H1 (cell line): ENCODE data around the gene TMPRSS13. TPM values are rescaled to one million over a fixed set of nuclear protein-coding genes. Genes with fewer than 3 reads are reported as not detected.

Experiments used
- CTCF ChIA-PET: fragments of 300-600 bp; sonication (Branson Sonifier 250); formaldehyde crosslinking; loops from one replicate; lab custom pipeline; 2021; ENCODE audit not compliant: partially characterized antibody; lab: Charles Lee
- POLR2A ChIA-PET: fragments of 300-600 bp; sonication (Branson Sonifier 250); formaldehyde crosslinking; loops from one replicate; lab custom pipeline; 2021; ENCODE audit warnings: inconsistent platforms; ENCODE audit not compliant: partially characterized antibody; lab: Charles Lee
- DNase-seq, 2 experiments: peaks; one replicate each; pipeline versions ENCODE4 v3.0.0 to v3.0.0-alpha.2; 2010 to 2022; ENCODE audit warnings: low spot score in 2 of 2, low read depth in 1 of 2, mixed read lengths in 1 of 2
- FAIRE-seq: peaks from 2 replicates; lab custom pipeline; 2011; peaks lifted over from hg19 to GRCh38; lab: Jason Lieb, UNC
- H2AFZ ChIP-seq: 2 replicates; pipeline ENCODE4 v1.8.1; 2012; ENCODE audit warnings: low read length, inconsistent platforms
- H2AK5ac ChIP-seq: 2 replicates; pipeline ENCODE4 v1.6.1; 2013; ENCODE audit warnings: low read depth, low read length
- H2BK120ac ChIP-seq: replicated peaks from 2 replicates; pipeline ENCODE3; 2013; ENCODE audit warnings: low read depth, low read length, inconsistent platforms
- H2BK12ac ChIP-seq: 2 replicates; pipeline ENCODE4 v1.6.1; 2013; ENCODE audit warnings: low read depth, low read length
- H2BK15ac ChIP-seq: 2 replicates; pipeline ENCODE4 v1.6.1; 2013; ENCODE audit warnings: low read length
- H2BK20ac ChIP-seq: 2 replicates; pipeline ENCODE4 v1.6.1; 2013; ENCODE audit warnings: low read length
- H2BK5ac ChIP-seq: 2 replicates; pipeline ENCODE4 v1.6.1; 2013; ENCODE audit warnings: low read depth, low read length
- H3K14ac ChIP-seq: 2 replicates; pipeline ENCODE4 v1.6.1; 2013; ENCODE audit warnings: inconsistent platforms; ENCODE audit not compliant: insufficient read length
- H3K18ac ChIP-seq: 2 replicates; pipeline ENCODE4 v1.6.1; 2013; ENCODE audit warnings: low read length; ENCODE audit errors: extremely low read depth
- H3K23ac ChIP-seq: 2 replicates; pipeline ENCODE4 v1.6.1; 2013; ENCODE audit warnings: inconsistent platforms; ENCODE audit not compliant: insufficient read length
- H3K23me2 ChIP-seq: 2 replicates; pipeline ENCODE4 v1.6.1; 2013; ENCODE audit warnings: low read depth, low read length
- H3K27ac ChIP-seq: 2 replicates; pipeline ENCODE4 v1.6.1; 2011; ENCODE audit warnings: low read depth, low read length, inconsistent platforms
- H3K27me3 ChIP-seq, 4 experiments: replicated peaks in 1 of 4; 1 replicate in 1 of 4; 2 replicates in 3 of 4; pipeline versions ENCODE4 v1.6.1 to v1.8.1; 2011 to 2013; ENCODE audit warnings: low read length in 3 of 4, mild to moderate bottlenecking in 3 of 4, inconsistent platforms in 2 of 4, mixed read lengths in 2 of 4, moderate library complexity in 1 of 4; ENCODE audit not compliant: control insufficient read depth in 3 of 4, insufficient read depth in 3 of 4; ENCODE audit errors: extremely low read depth in 1 of 4
- H3K36me3 ChIP-seq, 4 experiments: 2 replicates each; pipeline versions ENCODE4 v1.6.1 to v1.8.1; 2011 to 2013; ENCODE audit warnings: mild to moderate bottlenecking in 4 of 4, low read length in 3 of 4, moderate library complexity in 2 of 4, control low read depth in 1 of 4, inconsistent platforms in 1 of 4; ENCODE audit not compliant: insufficient read depth in 4 of 4, control insufficient read depth in 2 of 4
- H3K4ac ChIP-seq: replicated peaks from 2 replicates; pipeline ENCODE3; 2013; ENCODE audit warnings: low read length, low read depth, mixed read lengths, inconsistent platforms; ENCODE audit not compliant: insufficient read length
- H3K4me1 ChIP-seq, 4 experiments: replicated peaks in 1 of 4; 1 replicate in 1 of 4; 2 replicates in 3 of 4; pipeline versions ENCODE4 v1.6.1 to v1.8.1; 2011 to 2013; ENCODE audit warnings: low read length in 3 of 4, inconsistent platforms in 2 of 4, mixed read lengths in 1 of 4; ENCODE audit not compliant: insufficient read depth in 4 of 4, control insufficient read depth in 3 of 4
- H3K4me2 ChIP-seq, 2 experiments: 2 replicates each; pipeline versions ENCODE4 v1.6.1 to v1.8.1; 2011 to 2013; ENCODE audit warnings: low read depth in 2 of 2, low read length in 2 of 2, control low read depth in 1 of 2, inconsistent platforms in 1 of 2, mild to moderate bottlenecking in 1 of 2; ENCODE audit not compliant: insufficient read depth in 1 of 2
- H3K4me3 ChIP-seq, 4 experiments: fragments of 200-600, 300-600 bp in 1 of 4; sonication (generic), shearing (Covaris generic), sonication (Bioruptor Twin) in 1 of 4; 2 replicates each; pipeline versions ENCODE4 v1.5.1 to v1.8.1; 2011 to 2016; ENCODE audit warnings: low read length in 4 of 4, low read depth in 3 of 4, control low read depth in 2 of 4, inconsistent platforms in 2 of 4, mild to moderate bottlenecking in 2 of 4, mixed read lengths in 1 of 4, moderate library complexity in 1 of 4; ENCODE audit not compliant: insufficient read depth in 2 of 4; ENCODE audit errors: extremely low read depth in 1 of 4
- H3K56ac ChIP-seq: replicated peaks from 2 replicates; pipeline ENCODE3; 2013; ENCODE audit warnings: low read depth, mild to moderate bottlenecking, mixed read lengths, low read length, inconsistent platforms; ENCODE audit not compliant: insufficient read length
- H3K79me1 ChIP-seq: 2 replicates; pipeline ENCODE4 v1.6.1; 2013; ENCODE audit warnings: low read depth, low read length, control low read depth
- H3K79me2 ChIP-seq, 2 experiments: 2 replicates each; pipeline versions ENCODE4 v1.6.1 to v1.8.1; 2012 to 2013; ENCODE audit warnings: low read length in 2 of 2, mild to moderate bottlenecking in 2 of 2, inconsistent platforms in 1 of 2; ENCODE audit not compliant: insufficient read depth in 2 of 2, control insufficient read depth in 1 of 2
- H3K9ac ChIP-seq, 4 experiments: replicated peaks in 1 of 4; 1 replicate in 1 of 4; 2 replicates in 3 of 4; pipeline versions ENCODE4 v1.6.1 to v1.8.1; 2011 to 2013; ENCODE audit warnings: low read depth in 3 of 4, low read length in 3 of 4, control low read depth in 2 of 4, mild to moderate bottlenecking in 2 of 4, moderate library complexity in 2 of 4, inconsistent platforms in 1 of 4; ENCODE audit errors: extremely low read depth in 1 of 4
- H3K9me3 ChIP-seq, 2 experiments: 2 replicates each; pipeline versions ENCODE4 v1.6.1 to v1.8.1; 2012 to 2013; ENCODE audit warnings: mild to moderate bottlenecking in 2 of 2, moderate library complexity in 2 of 2, control low read depth in 1 of 2, inconsistent platforms in 1 of 2, low read depth in 1 of 2, low read length in 1 of 2, mixed read lengths in 1 of 2; ENCODE audit not compliant: insufficient read depth in 2 of 2
- H4K20me1 ChIP-seq, 2 experiments: replicated peaks in 1 of 2; 2 replicates each; pipeline versions ENCODE3 to v1.8.1; 2011 to 2013; ENCODE audit warnings: inconsistent platforms in 2 of 2, low read length in 2 of 2, mild to moderate bottlenecking in 1 of 2; ENCODE audit not compliant: insufficient read depth in 2 of 2, control insufficient read depth in 1 of 2
- H4K5ac ChIP-seq: 2 replicates; pipeline ENCODE4 v1.6.1; 2013; ENCODE audit warnings: low read length, low read depth, mixed read lengths, inconsistent platforms; ENCODE audit not compliant: insufficient read length
- H4K8ac ChIP-seq: 2 replicates; pipeline ENCODE4 v1.8.0; 2013; ENCODE audit warnings: mild to moderate bottlenecking, moderate library complexity, low read length, inconsistent platforms; ENCODE audit not compliant: insufficient read depth; ENCODE audit errors: extremely low read depth
- H4K91ac ChIP-seq: replicated peaks from 2 replicates; pipeline ENCODE3; 2013; ENCODE audit warnings: low read length, mixed read lengths, inconsistent platforms; ENCODE audit not compliant: insufficient read length
- JUND ChIP-seq: IDR thresholded peaks from 2 replicates; pipeline ENCODE4 v1.6.1; 2011; ENCODE audit warnings: mild to moderate bottlenecking, improper control_type of control experiment, low read length
- WGBS, 2 experiments: shearing (Covaris generic) in 1 of 2; methylation state at CpG; one replicate each; pipeline versions ENCODE4 v1.1.6 to v1.1.7; 2013 to 2015; ENCODE audit warnings: low lambda C conversion rate in 2 of 2, mixed read lengths in 2 of 2, inconsistent platforms in 1 of 2, low coverage in 1 of 2, missing lambda C conversion rate in 1 of 2; ENCODE audit not compliant: insufficient replicate concordance in 2 of 2, insufficient coverage in 1 of 2, insufficient read length in 1 of 2; ENCODE audit errors: extremely low coverage in 1 of 2, missing lambda C conversion rate in 1 of 2; 5-methylcytosine and 5-hydroxymethylcytosine counted together
- polyA plus RNA-seq, 7 experiments: library from polyadenylated mRNA; depleted of rRNA in 3 of 7; stranded (reverse) in 5 of 7; unstranded in 2 of 7; fragments of >200 nt in 5 of 7; fragments of 200-250 nt in 2 of 7; gene quantifications; 1 replicate in 5 of 7; 2 replicates in 1 of 7; 4 replicates in 1 of 7; pipeline versions ENCODE4 v1.2.1 to v1.2.3, GENCODE V29; 2011 to 2013; ENCODE audit warnings: missing spikeins in 2 of 7, mixed read lengths in 2 of 7
- total RNA-seq: library from RNA; stranded (reverse); fragmentation: NEBNext Ultra II Directional; extraction: Animal tissue kit (Norgen Biotek cat#: 25700); gene quantifications from 2 replicates; pipeline ENCODE4 v1.2.1, GENCODE V29; 2021
- TF ChIP-seq, protein P1 (sequence below): IDR thresholded peaks from 2 replicates; pipeline ENCODE4 v1.6.1; 2011; ENCODE audit warnings: low read depth, mild to moderate bottlenecking, low read length; ENCODE audit not compliant: insufficient read depth

TMPRSS13 gene
- total and polyA plus RNA-seq, 2 of the 8 experiments (the other 6 are each of a cell fraction or from before 2014, with no cell fraction given): 0.61 to 0.79 TPM

DNA sequence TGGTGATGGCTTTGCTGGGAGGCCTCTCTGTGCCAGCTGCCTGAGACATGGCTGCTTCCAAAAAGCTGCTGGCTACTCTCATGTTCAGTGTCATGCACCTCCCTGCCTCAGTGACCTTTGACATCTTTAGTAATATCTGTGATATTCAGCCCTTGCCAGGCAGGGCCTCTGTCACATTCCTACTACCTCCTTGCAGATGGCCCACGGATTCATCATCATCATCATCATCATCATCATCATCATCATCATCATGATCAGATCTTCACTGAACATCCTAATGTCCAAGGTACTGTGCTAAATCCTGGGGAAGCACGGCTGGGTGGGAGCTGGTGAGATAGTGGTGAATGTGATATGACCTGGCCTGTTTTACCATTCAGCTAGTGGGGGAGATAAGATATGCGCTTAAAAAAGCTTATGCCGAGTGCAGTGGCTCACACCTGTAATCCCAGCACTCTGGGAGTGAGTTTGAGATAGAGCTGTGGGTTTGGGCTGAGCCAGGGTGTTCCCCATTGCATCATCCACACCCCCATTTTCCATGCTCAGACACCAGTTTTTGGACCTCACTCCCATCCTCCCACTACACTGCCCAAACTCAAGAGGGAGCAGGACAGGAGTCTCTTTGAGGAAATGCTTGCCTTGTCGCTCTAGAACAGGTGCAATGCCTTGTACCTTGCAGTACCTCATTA, 17.1 kb upstream of the TMPRSS13 start:
- Histone ChIP-seq H3K36me3 (no peaks in the 10 kb centered on the region), H2AK5ac (no peak overlapping the region), H3K23ac (no peak overlapping the region), H3K14ac (no peak overlapping the region), H3K79me2 (no peaks in the 10 kb centered on the region), H2BK5ac (no peak overlapping the region), H4K8ac (no peak overlapping the region), H3K56ac (no peak overlapping the region), H4K20me1 (no peaks in the 10 kb centered on the region), H2AFZ (no peak overlapping the region), H2BK15ac (no peak overlapping the region; the same call in 1 of the 2 replicates), H3K4ac (no peak overlapping the region), H2BK12ac (0 out of 2 replicates have a peak overlapping the region, but pooled peaks have one; percentile 28), H3K27me3 (no peaks in the 10 kb centered on the region), H3K4me3 (no peak overlapping the region), H3K9me3 (no peaks in the 10 kb centered on the region), H2BK20ac (no peak overlapping the region), H3K79me1 (no peaks in the 10 kb centered on the region), H4K5ac (no peak overlapping the region), H2BK120ac (no peak overlapping the region), H3K23me2 (no peaks in the 10 kb centered on the region), H3K27ac (no peak overlapping the region), H4K91ac (no peak overlapping the region), H3K4me2 (no peak overlapping the region), H3K4me1 (0 out of 7 replicates have a peak, but pooled peaks cover 0 to 2% (median 0%) of the 10 kb centered on the region in 4 experiments), H3K18ac (no peak overlapping the region), H3K9ac (no peak overlapping the region)
- no peak for FAIRE-seq
- 79% methylated on average over 5 of the region's 5 CpGs; no CpG with 5 or more reads in 1 of the 2 experiments for WGBS, 2 experiments
- DNase-seq: no peak
- ChIA-PET CTCF (interaction anchor here (0.6 to 12.4 kb wide), 81 partner anchors 7 to 886 kb away, joined by 3 to 173 read pairs (median 5); partner anchors contain the start of genes FXYD2, FXYD6, TMPRSS13 and TMPRSS4), POLR2A (interaction anchor here (0.6 to 1.3 kb wide), 4 partner anchors 15 to 123 kb away, joined by 3 to 4 read pairs (median 3); partner anchors contain the start of gene FXYD6)
- TF ChIP-seq JUND: no peak
- TF ChIP-seq, protein P1, sequence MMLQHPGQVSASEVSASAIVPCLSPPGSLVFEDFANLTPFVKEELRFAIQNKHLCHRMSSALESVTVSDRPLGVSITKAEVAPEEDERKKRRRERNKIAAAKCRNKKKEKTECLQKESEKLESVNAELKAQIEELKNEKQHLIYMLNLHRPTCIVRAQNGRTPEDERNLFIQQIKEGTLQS: 0 out of 2 replicates have a peak, but pooled peaks have one; percentile 3
